ENCODE measurements around the gene PRSS33. TPM values are rescaled to one million over a fixed set of nuclear protein-coding genes. Genes with fewer than 3 reads are reported as not detected.

The PRSS33 gene
- total and polyA plus RNA-seq, 9 of the 15 experiments (the other 6 are each of a cell fraction or from before 2014, with no cell fraction given) = not detected

- peak; percentile 54; the same call in 1 of the 2 replicates for TF ChIP-seq TFAP4 (CRISPR knock-in tag; IDR thresholded peaks at IDR 0.05; ENCODE audit: borderline replicate concordance)
- TF ChIP-seq RBM17 (IDR thresholded peaks at IDR 0.05; ENCODE audit: borderline replicate concordance, low read depth, low read length) = no peak
- TF ChIP-seq MLLT1 (IDR thresholded peaks at IDR 0.05) = peak in 1 of 2 experiments; percentile 72; a peak in 1 of 4 replicates
- TF ChIP-seq NEUROD1 (IDR thresholded peaks at IDR 0.05; ENCODE audit: borderline replicate concordance, low read depth, low read length, partially characterized antibody) = peak; percentile 54
- peak; percentile 73 for TF ChIP-seq RBM22 (IDR thresholded peaks at IDR 0.05; ENCODE audit: low read depth, low read length, poor library complexity, severe bottlenecking)
- no peak for TF ChIP-seq ZKSCAN1 (IDR thresholded peaks at IDR 0.05; ENCODE audit: low read depth, low read length)
- TF ChIP-seq, protein P1, sequence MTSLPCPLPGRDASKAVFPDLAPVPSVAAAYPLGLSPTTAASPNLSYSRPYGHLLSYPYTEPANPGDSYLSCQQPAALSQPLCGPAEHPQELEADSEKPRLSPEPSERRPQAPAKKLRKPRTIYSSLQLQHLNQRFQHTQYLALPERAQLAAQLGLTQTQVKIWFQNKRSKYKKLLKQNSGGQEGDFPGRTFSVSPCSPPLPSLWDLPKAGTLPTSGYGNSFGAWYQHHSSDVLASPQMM (CRISPR knock-in tag; IDR thresholded peaks at IDR 0.05) = no peak
- peak; percentile 44; the same call in 1 of the 2 replicates for TF ChIP-seq ZNF584 (CRISPR knock-in tag; IDR thresholded peaks at IDR 0.05; ENCODE audit: low read depth)
- peak; percentile 77; the same call in 1 of the 2 replicates for TF ChIP-seq AFF4 (CRISPR knock-in tag; IDR thresholded peaks at IDR 0.05)
- TF ChIP-seq AFF1 (IDR thresholded peaks at IDR 0.05; ENCODE audit: low read depth in 1 of 2, partially characterized antibody in 2 of 2) = peak in 1 of 2 experiments; percentile 63
- no peak for TF ChIP-seq DIDO1 (tag; IDR thresholded peaks at IDR 0.05; ENCODE audit: low read depth)
- TF ChIP-seq BCL6 (CRISPR knock-in tag; IDR thresholded peaks at IDR 0.05) = no peak
- TF ChIP-seq FOXP1 (CRISPR knock-in tag; IDR thresholded peaks at IDR 0.05) = 0 out of 2 replicates have a peak, but pooled peaks have one; percentile 9
- peak; percentile 68; the same call in 1 of the 2 replicates for TF ChIP-seq CHD2 (IDR thresholded peaks at IDR 0.05; ENCODE audit: low read depth, low read length)
These were observed 34.3 kb downstream of the PRSS33 start (continued) for GRCh38 chr16:2752850-2753732.

Data from K562 (cell line).